GM23338 (cell line): ENCODE data around the gene PSMG2. TPM values are rescaled to one million over a fixed set of nuclear protein-coding genes. Genes with fewer than 3 reads are reported as not detected.

Experiments used
- ATAC-seq: fragments of 200-7000 bp; cut with Tn5 transposase; 3 replicates; pipeline ENCODE4 v1.9.1; 2020
- DNase-seq: peaks from one replicate; pipeline ENCODE4 v3.0.0-alpha.2; 2015; ENCODE audit warnings: low spot score
- H2AFZ ChIP-seq: fragments of 200-600 bp; sonication (generic); 2 replicates; pipeline ENCODE4 v1.8.0; 2016; ENCODE audit warnings: antibody characterized with exemption, mild to moderate bottlenecking, moderate library complexity
- H3F3A ChIP-seq: fragments of 200-600 bp; sonication (generic); replicated peaks from 2 replicates; pipeline ENCODE4 v1.8.0; 2017; ENCODE audit warnings: antibody characterized with exemption, mixed run types, low read depth
- H3K27ac ChIP-seq: fragments of 200-600 bp; sonication (generic); 2 replicates; pipeline ENCODE4 v1.6.1; 2016; ENCODE audit warnings: low read depth
- H3K27me3 ChIP-seq: fragments of 200-600 bp; sonication (generic); 2 replicates; pipeline ENCODE4 v1.8.0; 2016; ENCODE audit warnings: mild to moderate bottlenecking, mixed run types, moderate library complexity; ENCODE audit not compliant: insufficient read depth
- H3K36me3 ChIP-seq: fragments of 200-600 bp; sonication (generic); 2 replicates; pipeline ENCODE4 v1.8.0; 2016; ENCODE audit warnings: mild to moderate bottlenecking; ENCODE audit not compliant: insufficient read depth
- H3K4me1 ChIP-seq: fragments of 200-600 bp; sonication (generic); 2 replicates; pipeline ENCODE4 v1.8.0; 2016; ENCODE audit warnings: mild to moderate bottlenecking, moderate library complexity; ENCODE audit not compliant: insufficient read depth
- H3K4me2 ChIP-seq: fragments of 200-600 bp; sonication (generic); 2 replicates; pipeline ENCODE4 v1.7.1; 2017; ENCODE audit warnings: mixed run types
- H3K4me3 ChIP-seq: fragments of 200-600 bp; sonication (generic); 2 replicates; pipeline ENCODE4 v1.6.1; 2016; ENCODE audit warnings: mixed run types
- H3K79me2 ChIP-seq: fragments of 200-600 bp; sonication (generic); replicated peaks from 2 replicates; pipeline ENCODE4 v1.8.0; 2017; ENCODE audit warnings: mild to moderate bottlenecking; ENCODE audit not compliant: insufficient read depth
- H3K9me2 ChIP-seq: fragments of 200-600 bp; sonication (generic); 2 replicates; pipeline ENCODE4 v1.8.0; 2017; ENCODE audit not compliant: insufficient read depth
- H4K20me1 ChIP-seq: fragments of 200-600 bp; sonication (generic); replicated peaks from 2 replicates; pipeline ENCODE4 v1.8.0; 2017; ENCODE audit warnings: mild to moderate bottlenecking; ENCODE audit not compliant: insufficient read depth
- H3K27ac Mint-ChIP-seq: 2 replicates; pipeline ENCODE4 v1.8.0; 2020; ENCODE audit warnings: inconsistent platforms, mild to moderate bottlenecking, moderate library complexity, mixed read lengths
- H3K27me3 Mint-ChIP-seq: 3 replicates; pipeline ENCODE4 v1.8.0; 2022; ENCODE audit warnings: low read depth, mild to moderate bottlenecking, moderate library complexity, mixed read lengths, inconsistent platforms; ENCODE audit not compliant: insufficient read depth, poor library complexity
- H3K36me3 Mint-ChIP-seq: 3 replicates; pipeline ENCODE4 v1.8.0; 2021; ENCODE audit warnings: low read depth, mild to moderate bottlenecking, inconsistent platforms, moderate library complexity, mixed read lengths
- H3K4me1 Mint-ChIP-seq: 3 replicates; pipeline ENCODE4 v1.8.0; 2020; ENCODE audit warnings: mild to moderate bottlenecking, inconsistent platforms, mixed read lengths
- H3K4me3 Mint-ChIP-seq: 3 replicates; pipeline ENCODE4 v1.8.0; 2021; ENCODE audit warnings: moderate library complexity, mild to moderate bottlenecking, inconsistent platforms, mixed read lengths
- H3K9me3 Mint-ChIP-seq: 3 replicates; pipeline ENCODE4 v1.8.0; 2020; ENCODE audit warnings: moderate library complexity, mild to moderate bottlenecking, inconsistent platforms, mixed read lengths
- CREB1 ChIP-seq: fragments of 250-450 bp; sonication (Bioruptor Pico); IDR thresholded peaks from 2 replicates; pipeline ENCODE4 v1.5.0; 2020; ENCODE audit warnings: low read depth, mild to moderate bottlenecking, moderate library complexity
- EZH2 ChIP-seq: fragments of 200-600 bp; sonication (generic); IDR thresholded peaks from one replicate; pipeline ENCODE4 v1.8.0; 2017; ENCODE audit warnings: antibody characterized with exemption, mild to moderate bottlenecking, low read depth; ENCODE audit not compliant: unreplicated experiment
- EZH2phosphoT487 ChIP-seq: fragments of 200-600 bp; sonication (generic); IDR thresholded peaks from one replicate; pipeline ENCODE4 v1.8.1; 2018; ENCODE audit warnings: antibody characterized with exemption; ENCODE audit not compliant: unreplicated experiment
- POLR2AphosphoS5 ChIP-seq: IDR thresholded peaks from 2 replicates; pipeline ENCODE4 v1.6.1; 2016; ENCODE audit warnings: antibody characterized with exemption, low read depth
- REST ChIP-seq: IDR thresholded peaks from one replicate; pipeline ENCODE4 v1.6.1; 2018; ENCODE audit warnings: antibody characterized with exemption; ENCODE audit not compliant: unreplicated experiment
- ZNF114 ChIP-seq: fragments of 250-450 bp; sonication (Bioruptor Pico); IDR thresholded peaks from 2 replicates; pipeline ENCODE4 v1.5.0; 2020; ENCODE audit warnings: mild to moderate bottlenecking, moderate library complexity
- polyA plus RNA-seq: library from polyadenylated mRNA; unstranded; fragments of >200 nt; fragmentation: Nextera tagmentation; extraction: Ambion mirVana; gene quantifications from 2 replicates; pipeline ENCODE4 v1.2.1, GENCODE V29; 2016
- total RNA-seq: library from RNA; depleted of rRNA; stranded (reverse); fragments of >200 nt; shearing (Covaris generic); gene quantifications from 2 replicates; pipeline ENCODE4 v1.2.3, GENCODE V29; 2014
- TF ChIP-seq, protein P1 (sequence below): IDR thresholded peaks from 2 replicates; pipeline ENCODE4 v1.6.1; 2016; ENCODE audit warnings: antibody characterized with exemption
- TF ChIP-seq, protein P2 (sequence below): fragments of 250-450 bp; sonication (Bioruptor Pico); IDR thresholded peaks from 2 replicates; pipeline ENCODE4 v1.5.0; 2020; ENCODE audit warnings: mild to moderate bottlenecking, moderate library complexity

The PSMG2 gene
- total and polyA plus RNA-seq, 2 experiments from 2014 or later: 87.8 to 151 TPM

- no peak overlapping the region for H3K27ac ChIP-seq
- H2AFZ ChIP-seq: no peak overlapping the region
- Mint-ChIP-seq H3K9me3 (peaks cover 6% of the 10 kb centered on the region; the same call in 1 of the 3 replicates), H3K27ac (no peak overlapping the region), H3K4me1 (peaks cover 22% of the 10 kb centered on the region), H3K4me3 (no peak overlapping the region), H3K27me3 (peaks cover 8% of the 10 kb centered on the region), H3K36me3 (peaks cover 30% of the 10 kb centered on the region)
- TF ChIP-seq POLR2AphosphoS5 (no peak), CREB1 (no peak), EZH2phosphoT487 (no peak), ZNF114 (CRISPR knock-in tag) (no peak), REST (no peak), EZH2 (no peak)
- TF ChIP-seq, protein P1, sequence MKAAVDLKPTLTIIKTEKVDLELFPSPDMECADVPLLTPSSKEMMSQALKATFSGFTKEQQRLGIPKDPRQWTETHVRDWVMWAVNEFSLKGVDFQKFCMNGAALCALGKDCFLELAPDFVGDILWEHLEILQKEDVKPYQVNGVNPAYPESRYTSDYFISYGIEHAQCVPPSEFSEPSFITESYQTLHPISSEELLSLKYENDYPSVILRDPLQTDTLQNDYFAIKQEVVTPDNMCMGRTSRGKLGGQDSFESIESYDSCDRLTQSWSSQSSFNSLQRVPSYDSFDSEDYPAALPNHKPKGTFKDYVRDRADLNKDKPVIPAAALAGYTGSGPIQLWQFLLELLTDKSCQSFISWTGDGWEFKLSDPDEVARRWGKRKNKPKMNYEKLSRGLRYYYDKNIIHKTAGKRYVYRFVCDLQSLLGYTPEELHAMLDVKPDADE: no peak
- TF ChIP-seq, protein P2, sequence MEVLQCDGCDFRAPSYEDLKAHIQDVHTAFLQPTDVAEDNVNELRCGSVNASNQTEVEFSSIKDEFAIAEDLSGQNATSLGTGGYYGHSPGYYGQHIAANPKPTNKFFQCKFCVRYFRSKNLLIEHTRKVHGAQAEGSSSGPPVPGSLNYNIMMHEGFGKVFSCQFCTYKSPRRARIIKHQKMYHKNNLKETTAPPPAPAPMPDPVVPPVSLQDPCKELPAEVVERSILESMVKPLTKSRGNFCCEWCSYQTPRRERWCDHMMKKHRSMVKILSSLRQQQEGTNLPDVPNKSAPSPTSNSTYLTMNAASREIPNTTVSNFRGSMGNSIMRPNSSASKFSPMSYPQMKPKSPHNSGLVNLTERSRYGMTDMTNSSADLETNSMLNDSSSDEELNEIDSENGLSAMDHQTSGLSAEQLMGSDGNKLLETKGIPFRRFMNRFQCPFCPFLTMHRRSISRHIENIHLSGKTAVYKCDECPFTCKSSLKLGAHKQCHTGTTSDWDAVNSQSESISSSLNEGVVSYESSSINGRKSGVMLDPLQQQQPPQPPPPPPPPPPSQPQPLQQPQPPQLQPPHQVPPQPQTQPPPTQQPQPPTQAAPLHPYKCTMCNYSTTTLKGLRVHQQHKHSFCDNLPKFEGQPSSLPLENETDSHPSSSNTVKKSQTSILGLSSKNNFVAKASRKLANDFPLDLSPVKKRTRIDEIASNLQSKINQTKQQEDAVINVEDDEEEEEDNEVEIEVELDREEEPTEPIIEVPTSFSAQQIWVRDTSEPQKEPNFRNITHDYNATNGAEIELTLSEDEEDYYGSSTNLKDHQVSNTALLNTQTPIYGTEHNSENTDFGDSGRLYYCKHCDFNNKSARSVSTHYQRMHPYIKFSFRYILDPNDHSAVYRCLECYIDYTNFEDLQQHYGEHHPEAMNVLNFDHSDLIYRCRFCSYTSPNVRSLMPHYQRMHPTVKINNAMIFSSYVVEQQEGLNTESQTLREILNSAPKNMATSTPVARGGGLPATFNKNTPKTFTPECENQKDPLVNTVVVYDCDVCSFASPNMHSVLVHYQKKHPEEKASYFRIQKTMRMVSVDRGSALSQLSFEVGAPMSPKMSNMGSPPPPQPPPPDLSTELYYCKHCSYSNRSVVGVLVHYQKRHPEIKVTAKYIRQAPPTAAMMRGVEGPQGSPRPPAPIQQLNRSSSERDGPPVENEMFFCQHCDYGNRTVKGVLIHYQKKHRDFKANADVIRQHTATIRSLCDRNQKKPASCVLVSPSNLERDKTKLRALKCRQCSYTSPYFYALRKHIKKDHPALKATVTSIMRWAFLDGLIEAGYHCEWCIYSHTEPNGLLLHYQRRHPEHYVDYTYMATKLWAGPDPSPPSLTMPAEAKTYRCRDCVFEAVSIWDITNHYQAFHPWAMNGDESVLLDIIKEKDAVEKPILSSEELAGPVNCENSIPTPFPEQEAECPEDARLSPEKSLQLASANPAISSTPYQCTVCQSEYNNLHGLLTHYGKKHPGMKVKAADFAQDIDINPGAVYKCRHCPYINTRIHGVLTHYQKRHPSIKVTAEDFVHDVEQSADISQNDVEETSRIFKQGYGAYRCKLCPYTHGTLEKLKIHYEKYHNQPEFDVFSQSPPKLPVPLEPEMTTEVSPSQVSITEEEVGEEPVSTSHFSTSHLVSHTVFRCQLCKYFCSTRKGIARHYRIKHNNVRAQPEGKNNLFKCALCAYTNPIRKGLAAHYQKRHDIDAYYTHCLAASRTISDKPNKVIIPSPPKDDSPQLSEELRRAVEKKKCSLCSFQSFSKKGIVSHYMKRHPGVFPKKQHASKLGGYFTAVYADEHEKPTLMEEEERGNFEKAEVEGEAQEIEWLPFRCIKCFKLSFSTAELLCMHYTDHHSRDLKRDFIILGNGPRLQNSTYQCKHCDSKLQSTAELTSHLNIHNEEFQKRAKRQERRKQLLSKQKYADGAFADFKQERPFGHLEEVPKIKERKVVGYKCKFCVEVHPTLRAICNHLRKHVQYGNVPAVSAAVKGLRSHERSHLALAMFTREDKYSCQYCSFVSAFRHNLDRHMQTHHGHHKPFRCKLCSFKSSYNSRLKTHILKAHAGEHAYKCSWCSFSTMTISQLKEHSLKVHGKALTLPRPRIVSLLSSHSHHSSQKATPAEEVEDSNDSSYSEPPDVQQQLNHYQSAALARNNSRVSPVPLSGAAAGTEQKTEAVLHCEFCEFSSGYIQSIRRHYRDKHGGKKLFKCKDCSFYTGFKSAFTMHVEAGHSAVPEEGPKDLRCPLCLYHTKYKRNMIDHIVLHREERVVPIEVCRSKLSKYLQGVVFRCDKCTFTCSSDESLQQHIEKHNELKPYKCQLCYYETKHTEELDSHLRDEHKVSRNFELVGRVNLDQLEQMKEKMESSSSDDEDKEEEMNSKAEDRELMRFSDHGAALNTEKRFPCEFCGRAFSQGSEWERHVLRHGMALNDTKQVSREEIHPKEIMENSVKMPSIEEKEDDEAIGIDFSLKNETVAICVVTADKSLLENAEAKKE (CRISPR knock-in tag): no peak
- no peak overlapping the region for H3K4me2 ChIP-seq
- no peaks in the 10 kb centered on the region for H3K27me3 ChIP-seq
- DNase-seq: no peak
- H3F3A ChIP-seq: peaks cover 11% of the 10 kb centered on the region; the same call in 1 of the 2 replicates
- H3K4me3 ChIP-seq: no peak overlapping the region
- peaks cover 13% of the 10 kb centered on the region; the same call in 1 of the 2 replicates for H3K4me1 ChIP-seq
- peaks cover 17% of the 10 kb centered on the region; the same call in 1 of the 2 replicates for H3K36me3 ChIP-seq
- peaks cover 46% of the 10 kb centered on the region for H3K79me2 ChIP-seq
- peaks cover 7% of the 10 kb centered on the region; the same call in 1 of the 2 replicates for H4K20me1 ChIP-seq
- no peaks in the 10 kb centered on the region for H3K9me2 ChIP-seq
- ATAC-seq: no peak
These were observed 3.1 kb upstream of the PSMG2 start for GRCh38 chr18:12699747-12700146.
